Endothelial cell of umbilical vein (primary cell): ENCODE measurements around the gene FGF12.

Experiments
- CTCF ChIP-seq, 2 donors: IDR thresholded peaks; 1 replicate in 1 of 2; 2 replicates in 1 of 2; pipeline ENCODE4 v1.5.1; 2011; ENCODE audit warnings: low read length in 2 of 2, mild to moderate bottlenecking in 2 of 2, moderate library complexity in 2 of 2, control low read depth in 1 of 2, inconsistent platforms in 1 of 2, low read depth in 1 of 2; ENCODE audit not compliant: insufficient read depth in 1 of 2; ENCODE audit errors: extremely low read depth in 1 of 2
- EZH2 ChIP-seq: IDR thresholded peaks from 2 replicates; pipeline ENCODE4 v1.6.1; 2012; ENCODE audit warnings: borderline replicate concordance, low read depth, mild to moderate bottlenecking, moderate library complexity, low read length, inconsistent platforms; ENCODE audit not compliant: severe bottlenecking
- GATA2 ChIP-seq: IDR thresholded peaks from 2 replicates; pipeline ENCODE4 v1.7.0; 2011; ENCODE audit warnings: low read depth, mild to moderate bottlenecking, moderate library complexity, mixed read lengths, low read length; ENCODE audit not compliant: insufficient read length, insufficient read depth
- POLR2A ChIP-seq: IDR thresholded peaks from 2 replicates; pipeline ENCODE4 v1.6.1; 2012; ENCODE audit warnings: low read depth, mild to moderate bottlenecking, control low read depth, low read length
- POLR2AphosphoS5 ChIP-seq: IDR thresholded peaks from 2 replicates; pipeline ENCODE4 v1.6.1; 2012; ENCODE audit warnings: low read depth, mild to moderate bottlenecking, control low read depth, low read length, moderate library complexity; ENCODE audit not compliant: insufficient read depth

- TF ChIP-seq CTCF (IDR thresholded peaks at IDR 0.05; ENCODE audit: extremely low read depth in 1 of 2, insufficient read depth in 1 of 2, low read depth in 1 of 2, low read length in 2 of 2) = no peak
- TF ChIP-seq EZH2 = no peak
- no peak for TF ChIP-seq POLR2AphosphoS5
- TF ChIP-seq POLR2A = no peak
- no peak for TF ChIP-seq GATA2
These were observed 73.5 kb downstream of the FGF12 start for GRCh38 chr3:192653862-192654261.
